WTC11 (cell line): ENCODE data around the gene PSD4. TPM values are rescaled to one million over a fixed set of nuclear protein-coding genes. Genes with fewer than 3 reads are reported as not detected.

Source experiments
- ATAC-seq: fragments of 200-7000 bp; cut with Tn5 transposase; 2 replicates; pipeline ENCODE4 v1.10.0; 2021; ENCODE audit warnings: mild to moderate bottlenecking, moderate library complexity
- CTCF ChIA-PET: fragments of 300-600 bp; sonication (Branson Sonifier 250); formaldehyde crosslinking; loops from one replicate; lab custom pipeline; 2021; ENCODE audit warnings: antibody characterized with exemption; lab: Charles Lee
- POLR2A ChIA-PET: fragments of 350-600 bp; sonication (Branson Sonifier 250); formaldehyde crosslinking; loops from one replicate; lab custom pipeline; 2021; ENCODE audit warnings: antibody characterized with exemption; lab: Charles Lee
- DNase-seq: peaks from one replicate; pipeline ENCODE4 v3.0.0; 2021; ENCODE audit warnings: low spot score
- H3K27ac Mint-ChIP-seq: 2 replicates; pipeline ENCODE4 v1.8.0; 2021; ENCODE audit warnings: mixed read lengths
- H3K27me3 Mint-ChIP-seq: 2 replicates; pipeline ENCODE4 v1.8.0; 2021; ENCODE audit warnings: low read depth, mild to moderate bottlenecking, moderate library complexity, mixed read lengths
- H3K36me3 Mint-ChIP-seq: 2 replicates; pipeline ENCODE4 v1.8.0; 2021; ENCODE audit warnings: mixed read lengths
- H3K4me1 Mint-ChIP-seq: 2 replicates; pipeline ENCODE4 v1.8.0; 2022; ENCODE audit warnings: mixed read lengths
- H3K4me3 Mint-ChIP-seq: 2 replicates; pipeline ENCODE4 v1.8.0; 2021; ENCODE audit warnings: mild to moderate bottlenecking, moderate library complexity, mixed read lengths
- H3K9me3 Mint-ChIP-seq: 2 replicates; pipeline ENCODE4 v1.8.0; 2021; ENCODE audit warnings: mixed read lengths
- ATF3 ChIP-seq: sonication (generic); formaldehyde crosslinking; conservative IDR thresholded peaks from 2 replicates; pipeline ENCODE4 v1.8.1; 2022; ENCODE audit warnings: mild to moderate bottlenecking, missing genetic modification reagents
- CBFB ChIP-seq: sonication (generic); formaldehyde crosslinking; IDR thresholded peaks from 2 replicates; pipeline ENCODE4 v1.8.1; 2022; ENCODE audit warnings: mild to moderate bottlenecking, low read depth, missing genetic modification reagents
- CREM ChIP-seq: sonication (generic); formaldehyde crosslinking; IDR thresholded peaks from 2 replicates; pipeline ENCODE4 v1.8.1; 2022; ENCODE audit warnings: mild to moderate bottlenecking, missing genetic modification reagents, moderate library complexity
- ERG ChIP-seq: fragments of 250-450 bp; sonication (Bioruptor Pico); IDR thresholded peaks from 2 replicates; pipeline ENCODE4 v1.8.0; 2021; ENCODE audit warnings: mild to moderate bottlenecking
- ESRRA ChIP-seq: sonication (generic); formaldehyde crosslinking; IDR thresholded peaks from 2 replicates; pipeline ENCODE4 v1.8.1; 2022; ENCODE audit warnings: mild to moderate bottlenecking, missing genetic modification reagents, borderline replicate concordance
- ETV6 ChIP-seq: sonication (generic); formaldehyde crosslinking; IDR thresholded peaks from 2 replicates; pipeline ENCODE4 v1.8.1; 2022; ENCODE audit warnings: mild to moderate bottlenecking, missing genetic modification reagents
- FOXJ3 ChIP-seq: sonication (generic); formaldehyde crosslinking; IDR thresholded peaks from 2 replicates; pipeline ENCODE4 v1.9.0; 2021; ENCODE audit warnings: missing genetic modification reagents, mild to moderate bottlenecking, borderline replicate concordance
- FOXP1 ChIP-seq: sonication (generic); formaldehyde crosslinking; IDR thresholded peaks from 2 replicates; pipeline ENCODE4 v1.8.0; 2022; ENCODE audit warnings: missing genetic modification reagents, mild to moderate bottlenecking, moderate library complexity, borderline replicate concordance
- HMGXB4 ChIP-seq: sonication (generic); formaldehyde crosslinking; IDR thresholded peaks from 2 replicates; pipeline ENCODE4 v1.8.1; 2023; ENCODE audit warnings: mild to moderate bottlenecking, moderate library complexity, missing genetic modification reagents
- KAT7 ChIP-seq: sonication (generic); formaldehyde crosslinking; IDR thresholded peaks from 2 replicates; pipeline ENCODE4 v1.8.1; 2023; ENCODE audit warnings: missing genetic modification reagents, mild to moderate bottlenecking, borderline replicate concordance
- NFYB ChIP-seq: sonication (generic); formaldehyde crosslinking; conservative IDR thresholded peaks from 2 replicates; pipeline ENCODE4 v1.8.0; 2022; ENCODE audit warnings: low read depth, missing genetic modification reagents
- NR1H2 ChIP-seq: sonication (generic); formaldehyde crosslinking; IDR thresholded peaks from 2 replicates; pipeline ENCODE4 v1.9.0; 2021; ENCODE audit warnings: mild to moderate bottlenecking, moderate library complexity, missing genetic modification reagents
- NR2C2 ChIP-seq: sonication (generic); formaldehyde crosslinking; IDR thresholded peaks from 2 replicates; pipeline ENCODE4 v1.8.0; 2022; ENCODE audit warnings: mild to moderate bottlenecking, missing genetic modification reagents
- RELA ChIP-seq: sonication (generic); formaldehyde crosslinking; IDR thresholded peaks from 2 replicates; pipeline ENCODE4 v1.8.1; 2022; ENCODE audit warnings: missing genetic modification reagents, mild to moderate bottlenecking, borderline replicate concordance
- RORB ChIP-seq: fragments of 250-450 bp; sonication (Bioruptor Pico); IDR thresholded peaks from 2 replicates; pipeline ENCODE4 v1.9.0; 2021; ENCODE audit warnings: mild to moderate bottlenecking
- TEAD1 ChIP-seq: sonication (generic); formaldehyde crosslinking; IDR thresholded peaks from 2 replicates; pipeline ENCODE4 v1.8.0; 2022; ENCODE audit warnings: mild to moderate bottlenecking, missing genetic modification reagents
- ZMAT4 ChIP-seq: fragments of 250-450 bp; sonication (Bioruptor Pico); IDR thresholded peaks from 2 replicates; pipeline ENCODE4 v1.9.0; 2021; ENCODE audit warnings: mild to moderate bottlenecking
- ZNF121 ChIP-seq: sonication (generic); formaldehyde crosslinking; IDR thresholded peaks from 2 replicates; pipeline ENCODE4 v1.8.0; 2023; ENCODE audit warnings: missing genetic modification reagents
- ZNF423 ChIP-seq: fragments of 250-450 bp; sonication (Bioruptor Pico); IDR thresholded peaks from 2 replicates; pipeline ENCODE4 v2.1.2; 2022; ENCODE audit warnings: mild to moderate bottlenecking, moderate library complexity
- ZNF671 ChIP-seq: fragments of 250-450 bp; sonication (Bioruptor Pico); IDR thresholded peaks from 2 replicates; pipeline ENCODE4 v1.8.0; 2021; ENCODE audit warnings: mild to moderate bottlenecking
- total RNA-seq: library from RNA; stranded (reverse); gene quantifications from 3 replicates; pipeline ENCODE4 v1.2.3, GENCODE V29; 2021
- TF ChIP-seq, protein P1 (sequence below): sonication (generic); formaldehyde crosslinking; IDR thresholded peaks from 2 replicates; pipeline ENCODE4 v1.8.0; 2023; ENCODE audit warnings: mild to moderate bottlenecking, missing genetic modification reagents
- TF ChIP-seq, protein P2 (sequence below): sonication (generic); formaldehyde crosslinking; IDR thresholded peaks from 2 replicates; pipeline ENCODE4 v1.8.0; 2023; ENCODE audit warnings: missing genetic modification reagents

The PSD4 gene
- total RNA-seq, 1 experiment from 2014 or later, result 1.5 TPM

GRCh38 chr2:113252047-113252590 is 78.3 kb downstream of the PSD4 start (continued):
- TF ChIP-seq FOXJ3, result no peak
- TF ChIP-seq NFYB (CRISPR knock-in tag), result no peak
- TF ChIP-seq RELA (CRISPR knock-in tag), result no peak
- no peak for TF ChIP-seq HMGXB4 (CRISPR knock-in tag)
- no peak for TF ChIP-seq ZNF423
- no peak for TF ChIP-seq ZNF671 (CRISPR knock-in tag)

- Mint-ChIP-seq H3K27ac (no peak overlapping the region), H3K9me3 (peaks cover 8% of the 10 kb centered on the region; the same call in 1 of the 2 replicates), H3K4me1 (peaks cover 14% of the 10 kb centered on the region), H3K4me3 (no peak overlapping the region), H3K27me3 (peaks cover 26% of the 10 kb centered on the region), H3K36me3 (peaks cover 7% of the 10 kb centered on the region)
- TF ChIP-seq KAT7 (CRISPR knock-in tag) (no peak), NR2C2 (CRISPR knock-in tag) (no peak), ATF3 (CRISPR knock-in tag) (no peak), ZMAT4 (CRISPR knock-in tag) (no peak), NFYB (CRISPR knock-in tag) (no peak), CREM (CRISPR knock-in tag) (no peak), ERG (CRISPR knock-in tag) (no peak)
- TF ChIP-seq, protein P1, sequence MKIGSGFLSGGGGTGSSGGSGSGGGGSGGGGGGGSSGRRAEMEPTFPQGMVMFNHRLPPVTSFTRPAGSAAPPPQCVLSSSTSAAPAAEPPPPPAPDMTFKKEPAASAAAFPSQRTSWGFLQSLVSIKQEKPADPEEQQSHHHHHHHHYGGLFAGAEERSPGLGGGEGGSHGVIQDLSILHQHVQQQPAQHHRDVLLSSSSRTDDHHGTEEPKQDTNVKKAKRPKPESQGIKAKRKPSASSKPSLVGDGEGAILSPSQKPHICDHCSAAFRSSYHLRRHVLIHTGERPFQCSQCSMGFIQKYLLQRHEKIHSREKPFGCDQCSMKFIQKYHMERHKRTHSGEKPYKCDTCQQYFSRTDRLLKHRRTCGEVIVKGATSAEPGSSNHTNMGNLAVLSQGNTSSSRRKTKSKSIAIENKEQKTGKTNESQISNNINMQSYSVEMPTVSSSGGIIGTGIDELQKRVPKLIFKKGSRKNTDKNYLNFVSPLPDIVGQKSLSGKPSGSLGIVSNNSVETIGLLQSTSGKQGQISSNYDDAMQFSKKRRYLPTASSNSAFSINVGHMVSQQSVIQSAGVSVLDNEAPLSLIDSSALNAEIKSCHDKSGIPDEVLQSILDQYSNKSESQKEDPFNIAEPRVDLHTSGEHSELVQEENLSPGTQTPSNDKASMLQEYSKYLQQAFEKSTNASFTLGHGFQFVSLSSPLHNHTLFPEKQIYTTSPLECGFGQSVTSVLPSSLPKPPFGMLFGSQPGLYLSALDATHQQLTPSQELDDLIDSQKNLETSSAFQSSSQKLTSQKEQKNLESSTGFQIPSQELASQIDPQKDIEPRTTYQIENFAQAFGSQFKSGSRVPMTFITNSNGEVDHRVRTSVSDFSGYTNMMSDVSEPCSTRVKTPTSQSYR (CRISPR knock-in tag), result no peak
- CTCF ChIA-PET, result interaction anchor here (2.1 kb wide), 1 partner anchor 19 kb away, joined by 5 read pairs; no protein-coding TSS in a partner anchor
- POLR2A ChIA-PET, result no interaction called here
- ATAC-seq (no peak), DNase-seq (no peak)
Observed at GRCh38 chr2:113253453-113253852, 79.7 kb downstream of the PSD4 start.

DNA sequence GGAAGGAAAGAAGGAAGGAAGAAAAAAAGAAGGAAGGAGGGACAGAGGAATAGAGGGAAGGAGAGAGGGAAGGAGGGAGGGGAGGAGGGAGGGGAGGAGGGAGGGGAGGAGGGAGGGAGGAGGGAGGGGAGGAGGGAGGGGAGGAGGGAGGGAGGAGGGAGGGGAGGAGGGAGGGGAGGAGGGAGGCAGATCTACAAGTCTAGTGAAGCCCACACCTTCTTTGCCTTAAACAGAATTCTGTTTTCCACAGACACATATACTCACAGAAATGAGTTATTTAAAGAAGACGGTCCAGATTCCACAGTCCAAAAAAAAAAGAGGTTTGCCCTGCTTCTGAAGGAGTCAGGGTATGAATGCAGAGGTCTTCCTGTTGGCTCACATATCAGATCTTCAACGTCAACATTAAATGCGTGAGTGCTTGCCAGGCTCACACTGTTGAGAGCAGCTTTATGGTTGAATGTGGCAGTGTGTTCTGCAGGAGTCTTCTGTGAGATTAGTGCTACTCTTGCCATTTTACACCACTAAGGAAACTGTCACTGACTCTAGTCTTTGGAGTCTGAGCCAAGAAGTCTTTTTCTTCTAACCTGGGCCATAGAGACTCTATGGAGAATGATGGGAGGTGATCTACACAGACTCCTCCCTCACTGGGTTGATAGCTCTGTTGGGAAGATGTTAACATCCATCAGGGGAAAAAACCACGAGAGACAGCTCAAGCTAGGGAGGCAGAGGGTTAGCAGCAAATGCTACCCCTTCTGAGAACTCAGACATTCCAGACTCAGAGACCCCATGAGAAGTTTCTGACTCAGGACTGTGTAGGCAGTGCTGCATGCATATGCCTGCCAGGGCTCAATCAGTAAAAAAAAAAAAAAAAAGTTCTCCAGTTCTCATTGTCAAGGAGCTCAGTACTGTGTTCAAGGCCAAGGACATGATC is 81.6 kb downstream of the PSD4 start:
- no peak overlapping the region for H3K27ac Mint-ChIP-seq
- CTCF ChIA-PET, result interaction anchor here (0.8 to 1.5 kb wide), 2 partner anchors 57 to 115 kb away, joined by 3 to 4 read pairs; no protein-coding TSS in a partner anchor
- TF ChIP-seq, protein P2, sequence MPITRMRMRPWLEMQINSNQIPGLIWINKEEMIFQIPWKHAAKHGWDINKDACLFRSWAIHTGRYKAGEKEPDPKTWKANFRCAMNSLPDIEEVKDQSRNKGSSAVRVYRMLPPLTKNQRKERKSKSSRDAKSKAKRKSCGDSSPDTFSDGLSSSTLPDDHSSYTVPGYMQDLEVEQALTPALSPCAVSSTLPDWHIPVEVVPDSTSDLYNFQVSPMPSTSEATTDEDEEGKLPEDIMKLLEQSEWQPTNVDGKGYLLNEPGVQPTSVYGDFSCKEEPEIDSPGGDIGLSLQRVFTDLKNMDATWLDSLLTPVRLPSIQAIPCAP (CRISPR knock-in tag), result no peak
- no peak for TF ChIP-seq ZNF423
- TF ChIP-seq ETV6 (CRISPR knock-in tag), result no peak
- no peak for TF ChIP-seq ESRRA
- no peak for TF ChIP-seq RORB
- TF ChIP-seq ZNF121 (CRISPR knock-in tag), result no peak
- TF ChIP-seq CBFB (CRISPR knock-in tag), result no peak
- TF ChIP-seq TEAD1 (CRISPR knock-in tag), result no peak
- TF ChIP-seq NR1H2, result no peak
- no peak for TF ChIP-seq FOXP1 (CRISPR knock-in tag)
- no peak for TF ChIP-seq ERG (CRISPR knock-in tag)

More for the DNA sequence above, 81.6 kb downstream of the PSD4 start:
- no peak overlapping the region for H3K4me3 Mint-ChIP-seq
- no peak for DNase-seq
- POLR2A ChIA-PET, result no interaction called here
- peaks cover 31% of the 10 kb centered on the region for H3K27me3 Mint-ChIP-seq
- H3K36me3 Mint-ChIP-seq, result peaks cover 7% of the 10 kb centered on the region
- peaks cover 21% of the 10 kb centered on the region for H3K4me1 Mint-ChIP-seq
- H3K9me3 Mint-ChIP-seq, result peaks cover 8% of the 10 kb centered on the region; the same call in 1 of the 2 replicates
- no peak for ATAC-seq
